ENCODE data around the gene ATP1A1.
A peak's percentile ranks its signal among the peaks of the same experiment; 100 is the strongest.

The ATP1A1 gene

DNA sequence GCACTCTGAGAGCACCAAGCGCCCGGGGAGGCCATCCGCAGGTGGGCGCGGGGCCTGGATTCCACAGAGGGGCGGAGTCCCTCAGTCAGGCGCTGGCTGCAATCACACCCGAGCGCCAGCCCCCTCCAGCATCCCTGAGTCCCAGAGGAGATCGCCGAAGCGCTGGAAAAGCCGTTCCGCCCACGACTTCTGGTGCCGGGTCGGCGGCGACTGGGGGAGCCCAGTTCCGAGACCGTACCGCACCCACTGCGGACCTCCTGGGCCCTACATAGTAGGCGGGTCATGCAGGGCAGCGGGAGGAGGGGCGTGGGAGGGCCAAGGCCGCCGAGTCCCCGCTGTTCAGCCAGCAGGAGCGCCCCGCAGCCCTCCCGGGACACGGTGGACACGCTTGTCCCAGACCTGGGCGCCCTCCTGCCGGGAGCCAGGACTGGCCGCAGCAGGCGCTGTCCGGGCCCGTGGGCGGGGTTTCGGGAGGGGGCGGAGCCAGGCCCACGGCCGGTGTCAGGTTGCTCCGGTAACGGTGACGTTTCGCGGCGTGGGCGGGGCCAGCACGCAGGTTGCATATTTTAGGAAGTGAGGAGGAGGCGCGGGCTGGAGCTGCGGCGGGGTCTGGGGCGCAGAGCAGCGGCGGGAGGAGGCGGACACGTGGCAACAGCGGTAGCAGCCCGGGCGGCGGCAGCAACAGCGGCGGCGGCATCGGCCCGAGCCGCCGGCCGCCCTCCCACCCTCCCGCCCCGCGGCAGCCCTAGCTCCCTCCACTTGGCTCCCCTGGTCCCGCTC, at the start of gene ATP1A1:
Gene ATP1A1 (plus strand): TSS at position 594 of the 780 bp plus-strand sequence. CDS start 268 bp downstream, outside the sequence.
- Mint-ChIP-seq H3K9me3 (no peaks in the 10 kb centered on the region), H3K27me3 (peaks cover 2% of the 10 kb centered on the region), H3K36me3 (peaks cover 1% of the 10 kb centered on the region), H3K27ac (peak within 1 kb of the TSS; percentile 94), H3K4me3 (peak within 1 kb of the TSS; percentile 99), H3K4me1 (peaks cover 33% of the 10 kb centered on the region)
- DNase-seq (ENCODE audit: low spot score in 2 of 2) (peak; percentile 98 to 100), ATAC-seq (ENCODE audit: low read depth) (peak; percentile 75)

DNA sequence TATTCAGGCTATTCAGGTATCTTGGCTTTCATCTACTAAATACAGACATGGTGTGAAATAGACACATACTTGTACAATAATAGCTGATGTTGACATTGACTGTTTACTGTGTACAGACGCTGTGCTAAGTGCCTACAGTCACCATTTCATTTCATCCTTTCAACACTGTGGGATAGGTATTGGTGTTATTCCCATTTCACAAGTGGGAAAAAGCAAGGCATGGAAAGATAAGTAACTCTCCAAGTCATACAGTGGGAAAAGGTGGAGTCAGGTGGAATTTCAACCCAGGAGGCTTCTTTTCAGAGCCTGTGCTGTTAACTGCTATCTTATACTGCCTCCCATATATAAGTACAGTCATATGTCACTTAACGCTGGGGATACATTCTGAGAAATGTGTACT, 49.6 kb upstream of the ATP1A1 start:
- H3K4me3 Mint-ChIP-seq, result no peak overlapping the region
- ATAC-seq (ENCODE audit: low read depth) (no peak), DNase-seq (ENCODE audit: low spot score in 2 of 2) (no peak)
- H3K4me1 Mint-ChIP-seq, result peaks cover 19% of the 10 kb centered on the region
- H3K27me3 Mint-ChIP-seq, result peaks cover 1% of the 10 kb centered on the region
- H3K36me3 Mint-ChIP-seq, result no peaks in the 10 kb centered on the region
- H3K9me3 Mint-ChIP-seq, result no peaks in the 10 kb centered on the region
- no peak overlapping the region for H3K27ac Mint-ChIP-seq

DNA sequence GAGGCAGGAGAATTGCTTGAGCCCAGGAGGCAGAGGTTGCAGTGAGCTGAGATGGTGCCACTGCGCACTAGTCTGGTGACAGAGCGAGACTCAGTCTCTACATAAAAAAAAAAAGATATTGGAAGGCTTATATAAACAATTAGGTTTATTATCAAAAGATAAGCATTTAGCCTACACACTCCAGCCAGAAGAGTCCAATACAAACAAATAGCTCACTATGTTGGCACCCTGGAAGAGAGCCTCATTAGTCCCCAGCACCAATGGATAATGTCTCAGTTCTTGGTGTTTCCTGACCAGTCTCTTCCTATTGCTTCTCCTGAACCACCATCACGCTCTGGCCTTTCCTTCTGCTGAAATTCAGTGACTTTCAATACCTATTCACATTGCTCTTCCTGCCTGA, 48.6 kb upstream of the ATP1A1 start:
- no peak overlapping the region for H3K4me3 Mint-ChIP-seq
- H3K27me3 Mint-ChIP-seq, result peaks cover 1% of the 10 kb centered on the region
- no peaks in the 10 kb centered on the region for H3K36me3 Mint-ChIP-seq
- H3K9me3 Mint-ChIP-seq, result no peaks in the 10 kb centered on the region
- H3K27ac Mint-ChIP-seq, result peak overlapping the region; percentile 84
- H3K4me1 Mint-ChIP-seq, result peaks cover 24% of the 10 kb centered on the region
- DNase-seq (ENCODE audit: low spot score in 2 of 2) (no peak), ATAC-seq (ENCODE audit: low read depth) (no peak)

DNA sequence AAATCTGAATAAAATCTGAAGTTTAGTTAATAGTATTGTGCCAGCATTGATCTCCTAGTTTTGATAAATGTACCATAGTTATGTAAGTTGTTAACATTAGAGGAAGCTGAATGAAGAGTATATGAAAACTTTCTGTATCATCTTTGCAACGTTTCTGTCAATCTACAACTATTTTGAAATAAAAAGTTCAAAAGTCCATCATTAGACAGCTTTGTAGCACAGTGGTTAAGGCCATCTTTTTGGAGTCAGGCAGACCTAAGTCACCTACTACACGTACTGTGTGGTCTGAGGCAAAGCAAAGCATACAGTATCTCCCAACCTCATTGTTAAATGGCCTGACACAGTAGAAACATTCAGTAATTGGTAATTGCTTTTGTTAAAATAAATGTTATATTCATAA, 47.9 kb upstream of the ATP1A1 start:
- no peak for ATAC-seq (ENCODE audit: low read depth)
- Mint-ChIP-seq H3K27ac (peak overlapping the region; percentile 84), H3K36me3 (no peaks in the 10 kb centered on the region), H3K4me3 (no peak overlapping the region), H3K27me3 (peaks cover 1% of the 10 kb centered on the region), H3K9me3 (no peaks in the 10 kb centered on the region), H3K4me1 (peaks cover 29% of the 10 kb centered on the region)
- DNase-seq (ENCODE audit: low spot score in 2 of 2), result no peak

DNA sequence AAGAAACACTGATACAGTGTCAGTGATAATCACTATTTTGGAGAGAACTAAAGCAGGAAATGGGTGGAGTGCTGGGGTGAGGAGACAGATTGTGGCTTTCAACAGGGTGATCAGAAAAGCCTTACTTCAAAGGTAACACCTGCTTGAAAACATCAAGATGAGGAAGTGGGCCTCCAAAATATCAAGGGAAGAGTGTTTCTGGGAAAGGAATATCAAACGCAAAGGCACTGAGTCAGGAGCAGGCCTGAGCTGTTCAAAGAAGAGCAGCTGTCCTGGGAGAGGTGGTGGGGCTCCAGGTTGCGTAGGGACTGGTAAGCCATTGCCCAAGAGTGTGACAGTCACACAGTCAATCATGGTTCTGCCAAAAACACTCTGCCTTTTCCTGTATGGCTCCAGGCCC, 47.1 kb upstream of the ATP1A1 start:
- Mint-ChIP-seq H3K27ac (peak overlapping the region; percentile 84), H3K4me3 (peak overlapping the region; percentile 27), H3K4me1 (peaks cover 32% of the 10 kb centered on the region), H3K36me3 (no peaks in the 10 kb centered on the region), H3K27me3 (peaks cover 1% of the 10 kb centered on the region), H3K9me3 (no peaks in the 10 kb centered on the region)
- ATAC-seq (ENCODE audit: low read depth) (peak; percentile 83), DNase-seq (ENCODE audit: low spot score in 2 of 2) (no peak)

DNA sequence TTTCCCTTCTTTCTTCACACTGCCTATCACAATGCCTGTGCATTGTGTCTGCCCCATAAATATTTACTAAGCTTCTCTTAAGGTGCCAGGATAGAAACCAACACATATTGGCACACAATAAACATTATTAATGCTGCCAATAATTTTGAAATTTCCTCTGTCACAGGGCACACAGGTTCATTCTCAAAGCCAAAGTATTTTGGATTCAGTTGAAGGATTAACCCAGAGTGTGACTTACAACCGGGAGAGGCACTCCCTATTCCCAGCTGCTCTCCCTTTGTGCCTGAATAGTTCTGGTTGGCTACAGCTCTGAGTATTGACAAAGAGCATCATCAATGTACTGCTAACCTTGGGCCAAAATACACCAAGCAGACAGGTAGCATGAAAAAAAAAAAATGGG, 46.6 kb upstream of the ATP1A1 start:
- DNase-seq (ENCODE audit: low spot score in 2 of 2), result no peak

DNA sequence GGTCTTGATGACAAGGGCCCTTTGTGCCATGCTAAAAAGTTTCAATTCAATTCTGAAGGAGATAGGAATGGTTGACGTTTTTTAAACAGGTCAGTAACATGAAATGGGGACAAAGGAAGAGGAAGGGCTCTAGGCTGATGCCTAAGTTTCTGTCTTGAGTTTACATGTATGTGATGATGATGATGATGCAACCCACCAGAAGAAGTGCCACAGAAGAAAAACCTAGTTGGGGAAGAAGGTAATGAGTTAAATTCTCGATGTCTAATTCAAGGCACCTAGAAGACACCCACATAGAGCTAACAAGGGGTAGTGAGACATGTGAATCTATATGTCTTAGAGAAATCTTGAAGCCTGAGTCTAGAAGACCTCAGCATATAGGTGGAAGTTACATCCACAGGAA, 44.4 kb upstream of the ATP1A1 start:
- no peaks in the 10 kb centered on the region for H3K9me3 Mint-ChIP-seq
- peaks cover 37% of the 10 kb centered on the region for H3K4me1 Mint-ChIP-seq
- no peak overlapping the region for H3K4me3 Mint-ChIP-seq
- no peak overlapping the region for H3K27ac Mint-ChIP-seq
- H3K36me3 Mint-ChIP-seq, result no peaks in the 10 kb centered on the region
- ATAC-seq (ENCODE audit: low read depth), result no peak
- DNase-seq (ENCODE audit: low spot score in 2 of 2), result no peak
- no peaks in the 10 kb centered on the region for H3K27me3 Mint-ChIP-seq

More for the DNA sequence above, 46.6 kb upstream of the ATP1A1 start:
- Mint-ChIP-seq H3K36me3 (no peaks in the 10 kb centered on the region), H3K27ac (peak overlapping the region; percentile 84), H3K4me3 (no peak overlapping the region), H3K9me3 (no peaks in the 10 kb centered on the region), H3K27me3 (no peaks in the 10 kb centered on the region), H3K4me1 (peaks cover 32% of the 10 kb centered on the region)
- ATAC-seq (ENCODE audit: low read depth), result no peak

DNA sequence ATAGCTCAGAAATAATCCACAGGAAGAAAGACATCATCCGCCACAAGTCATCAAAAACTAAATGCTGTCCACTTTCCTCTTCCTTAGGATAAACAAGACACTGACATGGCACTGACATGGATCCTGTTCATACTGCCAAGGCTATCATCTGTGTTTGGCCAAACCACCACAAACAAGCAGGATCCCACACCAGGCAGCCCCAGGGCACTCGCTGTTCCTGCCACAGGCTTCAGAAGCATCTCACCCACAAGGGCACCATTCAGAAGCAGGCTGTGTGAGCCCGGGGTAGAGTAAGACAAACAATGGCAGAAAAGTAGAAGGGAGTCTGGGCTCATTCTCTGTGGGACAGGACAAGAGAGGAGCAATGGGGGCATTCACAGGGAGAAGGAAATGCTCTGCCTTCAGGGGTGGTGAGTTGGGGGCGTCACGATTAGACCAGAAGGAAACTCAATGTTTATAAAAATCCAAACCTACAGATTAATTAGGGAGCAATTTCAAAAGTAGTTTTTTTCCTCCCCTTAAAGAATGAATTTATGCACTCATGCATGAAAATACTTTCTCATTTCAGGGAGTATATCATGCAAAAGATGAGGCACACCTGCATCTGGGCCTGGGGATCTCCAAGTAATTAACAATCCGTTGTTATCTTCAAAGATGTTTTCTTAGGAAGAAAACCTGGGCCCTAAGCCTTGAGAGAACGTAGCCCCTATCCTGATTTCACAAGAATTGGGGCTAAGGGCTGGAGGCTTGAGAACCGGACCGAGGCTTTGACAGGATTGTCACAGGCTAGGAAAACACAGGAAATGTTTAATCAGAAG, 43.3 kb upstream of the ATP1A1 start:
- no peaks in the 10 kb centered on the region for H3K9me3 Mint-ChIP-seq
- H3K27me3 Mint-ChIP-seq, result peaks cover 2% of the 10 kb centered on the region
- no peak overlapping the region for H3K4me3 Mint-ChIP-seq
- H3K27ac Mint-ChIP-seq, result no peak overlapping the region
- DNase-seq (ENCODE audit: low spot score in 2 of 2), result no peak
- peaks cover 37% of the 10 kb centered on the region for H3K4me1 Mint-ChIP-seq
- no peaks in the 10 kb centered on the region for H3K36me3 Mint-ChIP-seq
- no peak for ATAC-seq (ENCODE audit: low read depth)

DNA sequence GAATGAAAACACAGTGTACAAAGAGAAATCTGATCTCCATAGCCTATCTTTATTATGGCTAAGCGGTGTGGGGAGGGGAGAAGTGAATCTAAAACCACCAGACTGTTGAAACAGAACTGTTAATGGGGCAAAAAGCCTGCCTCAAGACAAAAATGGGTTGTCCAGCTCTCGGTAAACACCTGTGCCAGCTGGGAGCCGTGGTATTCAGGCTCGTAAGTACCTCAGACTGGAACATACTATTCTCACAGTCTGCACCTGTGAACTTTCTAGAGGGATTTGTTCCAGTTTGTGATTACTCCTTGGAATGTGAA, 42.7 kb upstream of the ATP1A1 start:
- peak; percentile 45 for ATAC-seq (ENCODE audit: low read depth)
- no peaks in the 10 kb centered on the region for H3K36me3 Mint-ChIP-seq
- no peaks in the 10 kb centered on the region for H3K9me3 Mint-ChIP-seq
- no peak overlapping the region for H3K27ac Mint-ChIP-seq
- H3K27me3 Mint-ChIP-seq, result peaks cover 2% of the 10 kb centered on the region
- peaks cover 32% of the 10 kb centered on the region for H3K4me1 Mint-ChIP-seq
- H3K4me3 Mint-ChIP-seq, result no peak overlapping the region
- no peak for DNase-seq (ENCODE audit: low spot score in 2 of 2)

DNA sequence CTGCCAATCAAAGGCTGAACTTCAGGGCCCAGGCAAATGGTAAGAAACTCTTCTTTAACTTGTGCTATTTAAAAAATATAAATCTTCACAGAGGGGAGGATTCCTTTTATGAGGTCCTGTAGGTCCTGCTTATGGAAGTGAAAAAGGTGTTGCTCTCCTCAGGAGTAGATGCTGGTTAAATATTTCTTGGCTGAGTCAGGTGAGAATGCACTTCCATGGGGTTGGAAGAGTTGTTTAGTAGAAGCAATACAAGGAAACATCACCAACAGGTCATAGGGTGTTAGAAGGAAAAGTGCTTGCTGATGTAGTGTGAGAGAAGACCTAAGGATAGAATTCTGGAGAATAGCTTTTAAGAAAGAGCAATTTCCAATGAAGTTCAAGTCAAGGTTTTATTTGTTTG, 42.2 kb upstream of the ATP1A1 start:
- H3K27ac Mint-ChIP-seq, result no peak overlapping the region
- H3K4me3 Mint-ChIP-seq, result no peak overlapping the region
- peaks cover 2% of the 10 kb centered on the region for H3K27me3 Mint-ChIP-seq
- ATAC-seq (ENCODE audit: low read depth), result no peak
- no peaks in the 10 kb centered on the region for H3K9me3 Mint-ChIP-seq
- H3K36me3 Mint-ChIP-seq, result no peaks in the 10 kb centered on the region
- peaks cover 27% of the 10 kb centered on the region for H3K4me1 Mint-ChIP-seq
- no peak for DNase-seq (ENCODE audit: low spot score in 2 of 2)

DNA sequence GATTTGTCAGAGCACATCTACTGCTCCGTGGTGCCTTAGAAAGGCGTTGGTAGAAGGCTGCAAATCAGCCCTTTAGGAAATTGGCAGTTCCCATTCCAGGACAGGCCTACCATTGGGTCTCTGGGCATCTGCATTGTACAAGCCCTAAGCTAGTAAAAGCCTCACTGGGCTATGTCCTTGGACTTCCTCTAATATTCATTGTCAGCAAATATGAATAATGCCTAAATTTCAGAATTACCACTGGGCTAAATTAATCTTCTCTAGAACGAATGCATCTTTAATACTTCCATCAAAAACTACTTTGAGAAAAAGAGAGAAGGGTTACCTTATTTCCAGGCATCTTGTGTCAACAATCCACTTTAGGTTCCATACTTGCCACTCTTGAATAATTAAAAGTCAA, 41.5 kb upstream of the ATP1A1 start:
- H3K4me3 Mint-ChIP-seq, result no peak overlapping the region
- DNase-seq (ENCODE audit: low spot score in 2 of 2) (no peak), ATAC-seq (ENCODE audit: low read depth) (no peak)
- H3K4me1 Mint-ChIP-seq, result peaks cover 21% of the 10 kb centered on the region
- H3K36me3 Mint-ChIP-seq, result no peaks in the 10 kb centered on the region
- H3K27me3 Mint-ChIP-seq, result peaks cover 5% of the 10 kb centered on the region
- H3K9me3 Mint-ChIP-seq, result no peaks in the 10 kb centered on the region
- H3K27ac Mint-ChIP-seq, result no peak overlapping the region

DNA sequence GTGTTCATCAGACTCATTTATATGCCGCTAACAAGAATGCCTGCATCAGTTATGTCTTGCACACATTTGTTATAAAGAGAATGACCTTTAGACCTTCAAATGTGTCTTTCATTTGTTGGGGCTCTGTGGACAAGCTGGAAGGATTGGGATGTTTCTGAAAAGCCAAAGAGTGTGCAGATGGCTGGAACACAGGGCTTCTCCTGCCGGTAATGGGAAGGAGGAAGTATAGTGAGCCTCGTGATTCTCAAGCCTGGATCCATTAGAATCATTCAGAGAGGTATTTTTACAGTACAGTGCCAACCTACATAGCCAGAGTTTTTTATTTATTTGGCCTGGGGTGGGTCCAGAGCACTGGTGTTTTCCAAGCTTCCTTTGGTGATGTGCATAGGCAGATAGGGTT, 40.6 kb upstream of the ATP1A1 start:
- Mint-ChIP-seq H3K27ac (no peak overlapping the region), H3K4me1 (peaks cover 21% of the 10 kb centered on the region), H3K36me3 (no peaks in the 10 kb centered on the region), H3K27me3 (peaks cover 5% of the 10 kb centered on the region), H3K9me3 (no peaks in the 10 kb centered on the region), H3K4me3 (no peak overlapping the region)
- ATAC-seq (ENCODE audit: low read depth), result no peak
- no peak for DNase-seq (ENCODE audit: low spot score in 2 of 2)

DNA sequence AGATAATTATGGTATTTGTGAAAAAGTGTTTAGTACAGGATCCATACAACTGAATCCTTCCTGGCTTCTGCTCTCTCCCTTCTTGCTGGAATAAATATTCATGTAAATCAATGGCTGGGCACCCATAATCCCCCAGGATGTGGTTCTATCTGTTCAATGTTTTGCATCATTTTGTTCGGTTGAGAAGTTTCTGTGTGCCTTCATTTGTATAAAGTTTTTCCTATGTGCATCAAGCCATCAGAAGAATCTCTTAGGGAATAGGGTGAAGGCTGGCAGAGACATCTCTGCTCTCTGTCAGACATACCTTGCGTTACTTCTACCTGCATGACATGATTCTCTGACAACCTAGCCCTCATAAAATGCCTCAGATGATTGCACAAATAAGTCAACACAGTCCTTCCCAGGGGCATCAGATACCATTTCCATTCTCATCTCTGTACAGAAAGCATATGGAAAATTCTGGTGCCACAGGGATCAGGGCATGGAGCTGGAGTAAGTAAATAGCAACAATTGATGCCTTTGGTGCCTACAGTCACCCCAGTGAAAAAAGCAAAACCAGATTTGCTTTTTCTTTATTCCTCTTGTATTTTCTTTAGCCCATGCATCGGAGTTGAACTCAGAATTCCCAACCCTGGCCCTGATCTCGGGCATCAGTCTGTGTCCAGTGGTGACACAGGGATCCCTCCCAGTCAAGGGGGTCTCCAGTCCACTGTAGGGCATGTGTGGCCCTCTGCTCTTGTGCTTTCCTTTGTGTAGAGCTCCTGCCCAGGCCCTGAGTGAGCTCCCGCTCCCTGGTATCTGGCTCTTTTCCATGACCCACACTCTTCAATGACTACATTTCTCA, 39.7 kb upstream of the ATP1A1 start:
- no peak overlapping the region for H3K27ac Mint-ChIP-seq
- H3K9me3 Mint-ChIP-seq, result no peaks in the 10 kb centered on the region
- H3K4me1 Mint-ChIP-seq, result peaks cover 21% of the 10 kb centered on the region

DNA sequence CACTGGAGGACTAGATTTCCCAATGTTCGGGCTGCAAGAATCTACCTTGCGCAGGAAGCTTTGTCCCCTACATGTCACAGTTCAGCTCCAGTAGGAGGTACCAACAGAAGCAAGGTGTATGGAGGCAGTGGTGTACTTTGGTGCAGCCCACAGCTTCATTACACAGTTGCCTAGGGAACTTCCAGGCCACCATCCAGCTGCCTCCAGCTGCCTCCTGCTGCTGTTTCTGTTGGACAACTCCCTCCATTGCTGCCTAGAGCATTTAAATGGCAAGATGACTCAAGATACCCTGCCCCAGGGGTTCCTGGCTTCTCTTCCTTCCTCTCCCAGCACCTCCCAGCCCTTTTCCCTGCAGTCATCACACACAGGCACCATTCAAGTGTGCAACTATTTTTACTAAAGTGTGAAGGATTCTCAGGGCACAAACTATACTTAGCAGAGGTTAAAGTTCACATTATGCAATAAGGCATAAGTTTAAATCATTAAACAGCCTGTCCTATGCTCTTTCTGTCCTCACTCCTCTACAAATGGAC, 39.0 kb upstream of the ATP1A1 start:
- DNase-seq (ENCODE audit: low spot score in 2 of 2) (no peak), ATAC-seq (ENCODE audit: low read depth) (no peak)
- no peak overlapping the region for H3K27ac Mint-ChIP-seq
- H3K27me3 Mint-ChIP-seq, result peaks cover 8% of the 10 kb centered on the region
- H3K36me3 Mint-ChIP-seq, result no peaks in the 10 kb centered on the region
- no peaks in the 10 kb centered on the region for H3K9me3 Mint-ChIP-seq
- H3K4me1 Mint-ChIP-seq, result peaks cover 20% of the 10 kb centered on the region
- no peak overlapping the region for H3K4me3 Mint-ChIP-seq

More for the DNA sequence above, 39.7 kb upstream of the ATP1A1 start:
- ATAC-seq (ENCODE audit: low read depth) (no peak), DNase-seq (ENCODE audit: low spot score in 2 of 2) (no peak)
- Mint-ChIP-seq H3K4me3 (no peak overlapping the region), H3K36me3 (no peaks in the 10 kb centered on the region), H3K27me3 (peaks cover 8% of the 10 kb centered on the region)

Measured in memory B cell (primary cell).